Tibial nerve (tissue), 4 donors: ENCODE results near the gene CARM1. TPM values are rescaled to one million over a fixed set of nuclear protein-coding genes. Genes with fewer than 3 reads are reported as not detected.

Source experiments
- DNase-seq, 2 donors: peaks; one replicate each; pipeline ENCODE4 v3.0.0-alpha.2; 2019; ENCODE audit warnings: low spot score in 2 of 2
- H3K27ac ChIP-seq, 4 donors: fragments of 200-600 bp; sonication (generic) in 3 of 4; one replicate each; pipeline ENCODE4 v1.5.1; 2017 to 2019; ENCODE audit warnings: mild to moderate bottlenecking in 1 of 4
- H3K27me3 ChIP-seq, 2 donors: fragments of 200-600 bp; sonication (generic) in 1 of 2; one replicate each; pipeline versions ENCODE4 v1.5.1 to v1.6.0; 2017 to 2019
- H3K36me3 ChIP-seq, 3 donors: fragments of 200-600 bp; sonication (generic); one replicate each; pipeline ENCODE4 v1.5.1; 2018 to 2019
- H3K4me1 ChIP-seq, 4 donors: fragments of 200-600 bp; sonication (generic) in 3 of 4; one replicate each; pipeline ENCODE4 v1.5.1; 2017 to 2019
- H3K4me3 ChIP-seq, 4 donors: fragments of 200-600 bp; sonication (generic) in 3 of 4; one replicate each; pipeline ENCODE4 v1.5.1; 2017 to 2019; ENCODE audit warnings: mild to moderate bottlenecking in 1 of 4, moderate library complexity in 1 of 4
- H3K9me3 ChIP-seq, 4 donors: fragments of 200-600 bp; sonication (generic) in 3 of 4; one replicate each; pipeline ENCODE4 v1.5.1; 2017 to 2019
- EP300 ChIP-seq, 2 donors: sonication (generic); formaldehyde crosslinking; IDR thresholded peaks; one replicate each; pipeline ENCODE4 v1.6.1; 2017; ENCODE audit warnings: antibody characterized with exemption in 2 of 2, mild to moderate bottlenecking in 1 of 2
- POLR2A ChIP-seq, 2 donors: fragments of 450-650 bp; IDR thresholded peaks; one replicate each; pipeline ENCODE4 v1.6.1; 2017; ENCODE audit warnings: antibody characterized with exemption in 2 of 2, mild to moderate bottlenecking in 2 of 2, moderate library complexity in 2 of 2
- WGBS, 2 donors: methylation state at CpG; one replicate each; pipeline ENCODE4 v1.1.5; 2018; 5-methylcytosine and 5-hydroxymethylcytosine counted together
- total RNA-seq, 4 donors: library from RNA; depleted of rRNA; stranded (reverse); fragments of >200 nt; gene quantifications; one replicate each; pipeline ENCODE4 v1.1.0, GENCODE V29; 2016
- TF ChIP-seq, protein P1 (sequence below), 5 experiments: fragments of 200-600 bp in 3 of 5; fragments of 450-650 bp in 2 of 5; sonication (generic) in 3 of 5; IDR thresholded peaks; one replicate each; pipeline ENCODE4 v1.5.1; 2016 to 2019; ENCODE audit warnings: antibody characterized with exemption in 5 of 5, mild to moderate bottlenecking in 3 of 5, moderate library complexity in 2 of 5

CARM1 gene
- total RNA-seq, 4 donors from 2014 or later, result 13.5 to 22.8 (median 14.0) TPM

DNA sequence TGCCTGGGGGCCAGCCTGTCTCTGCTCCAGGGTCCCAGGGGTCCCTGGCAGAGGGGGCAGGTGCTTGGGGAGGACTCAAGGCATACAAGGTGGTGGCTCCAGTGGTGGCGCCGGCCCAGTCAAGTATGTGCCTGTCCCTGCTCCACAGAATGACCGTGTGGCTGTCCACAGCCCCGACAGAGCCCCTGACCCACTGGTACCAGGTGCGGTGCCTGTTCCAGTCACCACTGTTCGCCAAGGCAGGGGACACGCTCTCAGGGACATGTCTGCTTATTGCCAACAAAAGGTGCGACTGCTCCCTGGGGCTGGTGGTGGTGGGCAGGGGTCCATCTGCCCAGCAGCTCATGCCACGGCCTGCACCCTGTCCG is 48.9 kb downstream of the CARM1 start:
- Histone ChIP-seq H3K36me3 (peaks cover 4 to 94% (median 9%) of the 10 kb centered on the region in 3 donors), H3K9me3 (no peaks in the 10 kb centered on the region), H3K4me3 (no peak overlapping the region), H3K4me1 (peaks cover 0 to under 1% (median 0%) of the 10 kb centered on the region in 4 donors), H3K27ac (no peak overlapping the region), H3K27me3 (no peaks in the 10 kb centered on the region)
- DNase-seq, result no peak
- TF ChIP-seq POLR2A (IDR thresholded peaks at IDR 0.05) (no peak), EP300 (IDR thresholded peaks at IDR 0.05) (no peak)
- TF ChIP-seq, protein P1, sequence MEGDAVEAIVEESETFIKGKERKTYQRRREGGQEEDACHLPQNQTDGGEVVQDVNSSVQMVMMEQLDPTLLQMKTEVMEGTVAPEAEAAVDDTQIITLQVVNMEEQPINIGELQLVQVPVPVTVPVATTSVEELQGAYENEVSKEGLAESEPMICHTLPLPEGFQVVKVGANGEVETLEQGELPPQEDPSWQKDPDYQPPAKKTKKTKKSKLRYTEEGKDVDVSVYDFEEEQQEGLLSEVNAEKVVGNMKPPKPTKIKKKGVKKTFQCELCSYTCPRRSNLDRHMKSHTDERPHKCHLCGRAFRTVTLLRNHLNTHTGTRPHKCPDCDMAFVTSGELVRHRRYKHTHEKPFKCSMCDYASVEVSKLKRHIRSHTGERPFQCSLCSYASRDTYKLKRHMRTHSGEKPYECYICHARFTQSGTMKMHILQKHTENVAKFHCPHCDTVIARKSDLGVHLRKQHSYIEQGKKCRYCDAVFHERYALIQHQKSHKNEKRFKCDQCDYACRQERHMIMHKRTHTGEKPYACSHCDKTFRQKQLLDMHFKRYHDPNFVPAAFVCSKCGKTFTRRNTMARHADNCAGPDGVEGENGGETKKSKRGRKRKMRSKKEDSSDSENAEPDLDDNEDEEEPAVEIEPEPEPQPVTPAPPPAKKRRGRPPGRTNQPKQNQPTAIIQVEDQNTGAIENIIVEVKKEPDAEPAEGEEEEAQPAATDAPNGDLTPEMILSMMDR (IDR thresholded peaks at IDR 0.05), result no peak
- WGBS, 2 donors, result 88 to 97% methylated on average over 5 to 10 of the region's 10 CpGs

DNA sequence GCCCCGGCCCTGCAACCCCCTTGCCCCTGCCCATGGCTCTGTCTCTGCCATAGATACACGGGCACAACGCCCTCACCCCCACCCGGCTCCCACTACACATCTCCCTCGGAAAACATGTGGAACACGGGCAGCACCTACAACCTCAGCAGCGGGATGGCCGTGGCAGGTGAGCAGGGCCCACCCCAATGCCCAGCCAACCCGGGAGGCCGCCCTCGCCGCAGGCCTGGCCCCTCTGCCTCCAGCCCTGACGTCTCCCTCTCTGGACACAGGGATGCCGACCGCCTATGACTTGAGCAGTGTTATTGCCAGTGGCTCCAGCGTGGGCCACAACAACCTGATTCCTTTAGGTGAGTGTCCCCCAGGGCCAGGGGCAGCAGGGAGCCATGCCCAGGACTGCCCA is 49.4 kb downstream of the CARM1 start:
- no peak for DNase-seq
- Histone ChIP-seq H3K4me1 (no peaks in the 10 kb centered on the region), H3K9me3 (no peaks in the 10 kb centered on the region), H3K4me3 (no peak overlapping the region), H3K27ac (no peak overlapping the region), H3K27me3 (no peaks in the 10 kb centered on the region), H3K36me3 (peaks cover 4 to 93% (median 9%) of the 10 kb centered on the region in 3 donors)
- TF ChIP-seq POLR2A (IDR thresholded peaks at IDR 0.05), result no peak
- TF ChIP-seq EP300 (IDR thresholded peaks at IDR 0.05), result no peak
- TF ChIP-seq, protein P1 (IDR thresholded peaks at IDR 0.05), result no peak
- WGBS, 2 donors, result 76 to 79% methylated on average over 16 of the region's 16 CpGs

DNA sequence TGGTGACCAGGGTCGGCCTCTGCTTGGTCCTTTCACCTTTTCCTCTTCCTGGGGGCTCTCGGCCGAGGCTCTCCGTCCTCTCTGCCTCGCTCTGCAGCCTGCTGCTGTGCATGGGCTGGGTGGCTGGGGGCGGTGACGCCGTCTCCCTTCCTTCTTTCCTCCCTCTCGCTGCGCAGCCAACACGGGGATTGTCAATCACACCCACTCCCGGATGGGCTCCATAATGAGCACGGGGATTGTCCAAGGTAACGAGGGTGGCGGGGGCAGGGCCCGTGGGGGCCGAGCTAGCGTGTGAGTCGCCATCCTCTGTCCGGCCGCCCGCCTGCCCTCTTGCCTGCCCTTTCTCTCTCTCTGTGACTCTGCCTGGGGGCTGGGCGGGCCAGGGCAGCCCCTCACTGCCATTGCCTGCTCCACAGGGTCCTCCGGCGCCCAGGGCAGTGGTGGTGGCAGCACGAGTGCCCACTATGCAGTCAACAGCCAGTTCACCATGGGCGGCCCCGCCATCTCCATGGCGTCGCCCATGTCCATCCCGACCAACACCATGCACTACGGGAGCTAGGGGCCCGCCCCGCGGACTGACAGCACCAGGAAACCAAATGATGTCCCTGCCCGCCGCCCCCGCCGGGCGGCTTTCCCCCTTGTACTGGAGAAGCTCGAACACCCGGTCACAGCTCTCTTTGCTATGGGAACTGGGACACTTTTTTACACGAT is 50.0 kb downstream of the CARM1 start:
- no peak for TF ChIP-seq EP300 (IDR thresholded peaks at IDR 0.05)
- TF ChIP-seq, protein P1 (IDR thresholded peaks at IDR 0.05), result no peak
- no peak for TF ChIP-seq POLR2A (IDR thresholded peaks at IDR 0.05)
- WGBS, 2 donors, result 84 to 85% methylated on average over 43 of the region's 43 CpGs
- DNase-seq, result no peak
- Histone ChIP-seq H3K27ac (no peak overlapping the region), H3K4me3 (no peak overlapping the region), H3K27me3 (no peaks in the 10 kb centered on the region), H3K9me3 (no peaks in the 10 kb centered on the region), H3K4me1 (no peaks in the 10 kb centered on the region), H3K36me3 (peaks cover 4 to 87% (median 9%) of the 10 kb centered on the region in 3 donors)

DNA sequence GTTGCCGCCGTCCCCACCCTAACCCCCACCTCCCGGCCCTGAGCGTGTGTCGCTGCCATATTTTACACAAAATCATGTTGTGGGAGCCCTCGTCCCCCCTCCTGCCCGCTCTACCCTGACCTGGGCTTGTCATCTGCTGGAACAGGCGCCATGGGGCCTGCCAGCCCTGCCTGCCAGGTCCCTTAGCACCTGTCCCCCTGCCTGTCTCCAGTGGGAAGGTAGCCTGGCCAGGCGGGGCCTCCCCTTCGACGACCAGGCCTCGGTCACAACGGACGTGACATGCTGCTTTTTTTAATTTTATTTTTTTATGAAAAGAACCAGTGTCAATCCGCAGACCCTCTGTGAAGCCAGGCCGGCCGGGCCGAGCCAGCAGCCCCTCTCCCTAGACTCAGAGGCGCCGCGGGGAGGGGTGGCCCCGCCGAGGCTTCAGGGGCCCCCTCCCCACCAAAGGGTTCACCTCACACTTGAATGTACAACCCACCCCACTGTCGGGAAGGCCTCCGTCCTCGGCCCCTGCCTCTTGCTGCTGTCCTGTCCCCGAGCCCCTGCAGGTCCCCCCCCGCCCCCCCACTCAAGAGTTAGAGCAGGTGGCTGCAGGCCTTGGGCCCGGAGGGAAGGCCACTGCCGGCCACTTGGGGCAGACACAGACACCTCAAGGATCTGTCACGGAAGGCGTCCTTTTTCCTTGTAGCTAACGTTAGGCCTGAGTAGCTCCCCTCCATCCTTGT is 50.7 kb downstream of the CARM1 start:
- Histone ChIP-seq H3K4me3 (no peak overlapping the region), H3K36me3 (peaks cover 4 to 80% (median 9%) of the 10 kb centered on the region in 3 donors), H3K27ac (no peak overlapping the region), H3K9me3 (no peaks in the 10 kb centered on the region), H3K27me3 (no peaks in the 10 kb centered on the region), H3K4me1 (peaks cover 0 to 2% (median 0%) of the 10 kb centered on the region in 4 donors)
- WGBS, 2 donors, result 74 to 80% methylated on average over 32 of the region's 33 CpGs
- DNase-seq, result no peak
- TF ChIP-seq POLR2A (IDR thresholded peaks at IDR 0.05) (no peak), EP300 (IDR thresholded peaks at IDR 0.05) (no peak)
- TF ChIP-seq, protein P1 (IDR thresholded peaks at IDR 0.05), result no peak

DNA sequence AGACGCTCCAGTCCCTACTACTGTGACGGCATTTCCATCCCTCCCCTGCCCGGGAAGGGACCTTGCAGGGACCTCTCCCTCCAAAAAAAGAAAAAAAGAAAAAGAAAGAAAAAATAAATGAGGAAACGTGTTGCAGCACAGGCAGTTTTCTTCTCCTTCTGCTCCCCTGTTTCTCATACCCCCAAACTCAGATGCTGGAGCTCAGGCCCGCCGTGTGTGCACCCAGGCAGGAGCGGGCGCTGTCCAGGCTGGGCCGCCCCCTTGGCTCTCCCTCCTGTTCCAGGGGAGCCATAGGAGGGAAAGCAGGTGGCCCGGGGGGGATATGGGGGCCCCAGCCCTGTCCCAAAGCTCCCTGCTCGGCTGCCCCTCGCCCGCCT is 51.3 kb downstream of the CARM1 start:
- Histone ChIP-seq H3K27ac (no peak overlapping the region), H3K4me3 (no peak overlapping the region), H3K4me1 (peaks cover 0 to 7% (median 4%) of the 10 kb centered on the region in 4 donors), H3K36me3 (peaks cover 4 to 80% (median 9%) of the 10 kb centered on the region in 3 donors), H3K27me3 (no peaks in the 10 kb centered on the region), H3K9me3 (no peaks in the 10 kb centered on the region)
- WGBS, 2 donors, result 78 to 83% methylated on average over 13 of the region's 13 CpGs
- no peak for TF ChIP-seq EP300 (IDR thresholded peaks at IDR 0.05)
- TF ChIP-seq POLR2A (IDR thresholded peaks at IDR 0.05), result no peak
- TF ChIP-seq, protein P1 (IDR thresholded peaks at IDR 0.05), result no peak
- no peak for DNase-seq
